ENCODE data around the gene DNAAF8.
A peak's percentile ranks its signal among the peaks of the same experiment; 100 is the strongest.

DNAAF8 gene

GRCh38 chr16:4788910-4789309 is 54.6 kb downstream of the DNAAF8 start:
- Histone ChIP-seq H3K27ac (ENCODE audit: low read length) (no peak overlapping the region), H3K4me2 (ENCODE audit: insufficient read depth, low read length) (no peak overlapping the region), H3K27me3 (ENCODE audit: insufficient read depth, low read length, poor library complexity) (no peaks in the 10 kb centered on the region), H3K36me3 (ENCODE audit: insufficient read depth, low read length) (no peaks in the 10 kb centered on the region), H3K4me1 (ENCODE audit: insufficient read depth, low read length) (no peaks in the 10 kb centered on the region), H3K9ac (ENCODE audit: low read depth, low read length) (no peak overlapping the region), H3K79me2 (ENCODE audit: insufficient read depth, low read length) (no peaks in the 10 kb centered on the region), H4K20me1 (ENCODE audit: insufficient read depth, low read length) (no peaks in the 10 kb centered on the region), H3K9me3 (ENCODE audit: insufficient read depth, low read length, severe bottlenecking) (no peaks in the 10 kb centered on the region), H2AFZ (ENCODE audit: low read depth, low read length) (no peak overlapping the region), H3K4me3 (ENCODE audit: low read depth in 1 of 2, low read length in 2 of 2) (no peak overlapping the region)
- TF ChIP-seq CTCF (IDR thresholded peaks at IDR 0.05; ENCODE audit: borderline replicate concordance, extremely low read depth, low read length, poor library complexity, severe bottlenecking) = no peak
- no peak for TF ChIP-seq EZH2 (IDR thresholded peaks at IDR 0.05; ENCODE audit: borderline replicate concordance, low read depth, low read length, severe bottlenecking)
- DNase-seq (no peak), ATAC-seq (ENCODE audit: insufficient read depth, low read depth) (no peak)

GRCh38 chr16:4790261-4790660 is 55.9 kb downstream of the DNAAF8 start:
- no peaks in the 10 kb centered on the region for H4K20me1 ChIP-seq (ENCODE audit: insufficient read depth, low read length)
- no peaks in the 10 kb centered on the region for H3K36me3 ChIP-seq (ENCODE audit: insufficient read depth, low read length)
- no peak overlapping the region for H2AFZ ChIP-seq (ENCODE audit: low read depth, low read length)
- DNase-seq (no peak), ATAC-seq (ENCODE audit: insufficient read depth, low read depth) (no peak)
- no peak overlapping the region for H3K27ac ChIP-seq (ENCODE audit: low read length)
- no peaks in the 10 kb centered on the region for H3K9me3 ChIP-seq (ENCODE audit: insufficient read depth, low read length, severe bottlenecking)
- H3K79me2 ChIP-seq (ENCODE audit: insufficient read depth, low read length) = no peaks in the 10 kb centered on the region
- no peak overlapping the region for H3K4me2 ChIP-seq (ENCODE audit: insufficient read depth, low read length)
- no peaks in the 10 kb centered on the region for H3K4me1 ChIP-seq (ENCODE audit: insufficient read depth, low read length)
- H3K27me3 ChIP-seq (ENCODE audit: insufficient read depth, low read length, poor library complexity) = no peaks in the 10 kb centered on the region
- H3K9ac ChIP-seq (ENCODE audit: low read depth, low read length) = no peak overlapping the region
- no peak overlapping the region for H3K4me3 ChIP-seq (ENCODE audit: low read depth in 1 of 2, low read length in 2 of 2)
- no peak for TF ChIP-seq EZH2 (IDR thresholded peaks at IDR 0.05; ENCODE audit: borderline replicate concordance, low read depth, low read length, severe bottlenecking)
- no peak for TF ChIP-seq CTCF (IDR thresholded peaks at IDR 0.05; ENCODE audit: borderline replicate concordance, extremely low read depth, low read length, poor library complexity, severe bottlenecking)

DNA sequence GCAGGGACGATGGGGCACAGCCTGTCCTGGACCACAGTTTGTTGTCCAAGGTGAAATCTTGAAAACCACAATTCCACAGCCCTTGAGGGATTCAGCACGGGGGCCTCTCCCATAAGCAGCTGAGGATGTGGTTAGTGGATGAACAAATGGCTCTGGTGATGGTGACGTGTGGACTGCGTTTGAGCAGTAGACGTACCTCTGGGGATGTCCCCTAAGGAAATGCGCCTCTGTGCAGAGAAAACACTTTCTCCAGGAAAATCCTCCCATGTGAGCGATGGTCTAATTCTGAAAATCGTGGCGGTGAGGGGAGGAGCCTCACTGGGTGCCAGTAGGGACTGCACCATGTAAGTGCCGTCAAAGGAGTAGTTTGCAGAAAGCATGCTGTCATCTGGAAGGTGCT is 56.5 kb downstream of the DNAAF8 start:
- H3K4me1 ChIP-seq (ENCODE audit: insufficient read depth, low read length) = no peaks in the 10 kb centered on the region
- ATAC-seq (ENCODE audit: insufficient read depth, low read depth) (peak; percentile 55; the same call in 2 of the 3 replicates), DNase-seq (no peak)
- no peaks in the 10 kb centered on the region for H4K20me1 ChIP-seq (ENCODE audit: insufficient read depth, low read length)
- H3K27ac ChIP-seq (ENCODE audit: low read length) = no peak overlapping the region
- H3K79me2 ChIP-seq (ENCODE audit: insufficient read depth, low read length) = no peaks in the 10 kb centered on the region
- no peaks in the 10 kb centered on the region for H3K27me3 ChIP-seq (ENCODE audit: insufficient read depth, low read length, poor library complexity)
- H2AFZ ChIP-seq (ENCODE audit: low read depth, low read length) = no peak overlapping the region
- TF ChIP-seq CTCF (IDR thresholded peaks at IDR 0.05; ENCODE audit: borderline replicate concordance, extremely low read depth, low read length, poor library complexity, severe bottlenecking) = no peak
- no peak for TF ChIP-seq EZH2 (IDR thresholded peaks at IDR 0.05; ENCODE audit: borderline replicate concordance, low read depth, low read length, severe bottlenecking)
- no peak overlapping the region for H3K4me2 ChIP-seq (ENCODE audit: insufficient read depth, low read length)
- H3K36me3 ChIP-seq (ENCODE audit: insufficient read depth, low read length) = no peaks in the 10 kb centered on the region
- H3K4me3 ChIP-seq (ENCODE audit: low read depth in 1 of 2, low read length in 2 of 2) = no peak overlapping the region
- no peak overlapping the region for H3K9ac ChIP-seq (ENCODE audit: low read depth, low read length)
- H3K9me3 ChIP-seq (ENCODE audit: insufficient read depth, low read length, severe bottlenecking) = no peaks in the 10 kb centered on the region

- H3K4me2 ChIP-seq (ENCODE audit: insufficient read depth, low read length) = no peak overlapping the region
- DNase-seq = no peak
- TF ChIP-seq CTCF (IDR thresholded peaks at IDR 0.05; ENCODE audit: borderline replicate concordance, extremely low read depth, low read length, poor library complexity, severe bottlenecking) (no peak), EZH2 (IDR thresholded peaks at IDR 0.05; ENCODE audit: borderline replicate concordance, low read depth, low read length, severe bottlenecking) (no peak)
These were observed 58.7 kb downstream of the DNAAF8 start for GRCh38 chr16:4792951-4793513.

More at GRCh38 chr16:4792951-4793513, 58.7 kb downstream of the DNAAF8 start:
- no peak overlapping the region for H3K9ac ChIP-seq (ENCODE audit: low read depth, low read length)
- no peak overlapping the region for H2AFZ ChIP-seq (ENCODE audit: low read depth, low read length)
- no peaks in the 10 kb centered on the region for H3K36me3 ChIP-seq (ENCODE audit: insufficient read depth, low read length)
- H3K79me2 ChIP-seq (ENCODE audit: insufficient read depth, low read length) = no peaks in the 10 kb centered on the region
- no peaks in the 10 kb centered on the region for H3K27me3 ChIP-seq (ENCODE audit: insufficient read depth, low read length, poor library complexity)
- no peak overlapping the region for H3K4me3 ChIP-seq (ENCODE audit: low read depth in 1 of 2, low read length in 2 of 2)
- H3K27ac ChIP-seq (ENCODE audit: low read length) = no peak overlapping the region
- H3K9me3 ChIP-seq (ENCODE audit: insufficient read depth, low read length, severe bottlenecking) = no peaks in the 10 kb centered on the region
- H3K4me1 ChIP-seq (ENCODE audit: insufficient read depth, low read length) = no peaks in the 10 kb centered on the region
- ATAC-seq (ENCODE audit: insufficient read depth, low read depth) = no peak
- H4K20me1 ChIP-seq (ENCODE audit: insufficient read depth, low read length) = no peaks in the 10 kb centered on the region

All from DND-41 (cell line).